ENCODE results near the gene SH3YL1. TPM values are rescaled to one million over a fixed set of nuclear protein-coding genes. Genes with fewer than 3 reads are reported as not detected.

The SH3YL1 gene
- polyA plus RNA-seq, 2 of the 4 experiments (the other 2 are of a cell fraction): 12.8 to 23.9 TPM

GRCh38 chr2:309148-309953 is 45.5 kb upstream of the SH3YL1 start (continued):
- no peak for TF ChIP-seq FOSL2 (IDR thresholded peaks at IDR 0.05)
- TF ChIP-seq FOSL2 (CRISPR knock-in tag; IDR thresholded peaks at IDR 0.05): no peak
- no peak for TF ChIP-seq PHF8 (IDR thresholded peaks at IDR 0.05; ENCODE audit: borderline replicate concordance, low read depth)

GRCh38 chr2:305366-305765 is 41.5 kb upstream of the SH3YL1 start:
- ChIA-PET POLR2A (no interaction called here), CTCF (no interaction called here)
- TF ChIP-seq BCL3 (IDR thresholded peaks at IDR 0.05): no peak
- TF ChIP-seq MAX (IDR thresholded peaks at IDR 0.05): no peak
- no peak for TF ChIP-seq RARB (CRISPR knock-in tag; IDR thresholded peaks at IDR 0.05)
- no peak for TF ChIP-seq POLR2AphosphoS2 (conservative IDR thresholded peaks at IDR 0.05; ENCODE audit: low read length)
- TF ChIP-seq MAZ (IDR thresholded peaks at IDR 0.05; ENCODE audit: borderline replicate concordance, low read depth, low read length): no peak
- TF ChIP-seq HOXB13 (CRISPR knock-in tag; IDR thresholded peaks at IDR 0.05; ENCODE audit: low read depth): no peak
- TF ChIP-seq MAFK (IDR thresholded peaks at IDR 0.05; ENCODE audit: partially characterized antibody): no peak
- no peak overlapping the region for H3K4me3 ChIP-seq
- H3K27ac ChIP-seq: no peak overlapping the region
- peaks cover 3% of the 10 kb centered on the region; the same call in 2 of the 3 replicates for H3K9me3 ChIP-seq
- H3K4me2 ChIP-seq: no peak overlapping the region
- ATAC-seq (no peak), DNase-seq (ENCODE audit: low read depth in 1 of 2, low spot score in 1 of 2) (no peak), FAIRE-seq (no peak)
- H3K4me1 ChIP-seq: no peaks in the 10 kb centered on the region
- 26% methylated on average over 9 of the region's 9 CpGs for WGBS (ENCODE audit: missing lambda C conversion rate)

- FAIRE-seq (no peak), DNase-seq (ENCODE audit: low read depth in 1 of 2, low spot score in 1 of 2) (no peak), ATAC-seq (peak; percentile 58 to 59; a peak in 4 of 6 replicates)
- H3K4me3 ChIP-seq: no peak overlapping the region
- CTCF ChIA-PET: interaction anchor here (1.0 kb wide), 1 partner anchor 13 kb away, joined by 3 read pairs; no protein-coding TSS in a partner anchor
- H3K9me3 ChIP-seq: peaks cover 8% of the 10 kb centered on the region; the same call in 1 of the 3 replicates
- H3K4me1 ChIP-seq: no peaks in the 10 kb centered on the region
- WGBS (ENCODE audit: missing lambda C conversion rate): 3% methylated on average over 3 of the region's 3 CpGs
- no peak overlapping the region for H3K4me2 ChIP-seq
- no peak for TF ChIP-seq ATOH8 (CRISPR knock-in tag; IDR thresholded peaks at IDR 0.05; ENCODE audit: low read depth)
- TF ChIP-seq GATA3 (IDR thresholded peaks at IDR 0.05; ENCODE audit: borderline replicate concordance): no peak
- TF ChIP-seq NPAS2 (CRISPR knock-in tag; IDR thresholded peaks at IDR 0.05; ENCODE audit: borderline replicate concordance): no peak
- TF ChIP-seq HMGXB4 (CRISPR knock-in tag; IDR thresholded peaks at IDR 0.05; ENCODE audit: borderline replicate concordance): no peak
- no peak for TF ChIP-seq SMC3 (IDR thresholded peaks at IDR 0.05)
- TF ChIP-seq MAX (IDR thresholded peaks at IDR 0.05): no peak
- no peak for TF ChIP-seq JUN (IDR thresholded peaks at IDR 0.05)
- TF ChIP-seq REST (IDR thresholded peaks at IDR 0.05): no peak
- TF ChIP-seq EHMT2 (IDR thresholded peaks at IDR 0.05; ENCODE audit: low read depth): no peak
- TF ChIP-seq KDM5A (IDR thresholded peaks at IDR 0.05): no peak
- TF ChIP-seq CHD2 (IDR thresholded peaks at IDR 0.05; ENCODE audit: low read length, partially characterized antibody): no peak
- TF ChIP-seq NR3C1 (IDR thresholded peaks at IDR 0.05): no peak
- TF ChIP-seq NFE2L2 (conservative IDR thresholded peaks at IDR 0.05; ENCODE audit: low read length): no peak
- POLR2A ChIA-PET: no interaction called here
- no peak overlapping the region for H3K27ac ChIP-seq
Observed at GRCh38 chr2:296354-296753, 32.5 kb upstream of the SH3YL1 start.
